GM12874 (cell line): ENCODE data around the gene CAV1.

ENCODE experiments used
- TF ChIP-seq, protein P1 (sequence below): IDR thresholded peaks from 2 replicates; pipeline ENCODE4 v1.5.1; 2011; ENCODE audit warnings: low read depth, mild to moderate bottlenecking, control low read depth, low read length, moderate library complexity; ENCODE audit not compliant: insufficient read depth

The CAV1 gene

DNA sequence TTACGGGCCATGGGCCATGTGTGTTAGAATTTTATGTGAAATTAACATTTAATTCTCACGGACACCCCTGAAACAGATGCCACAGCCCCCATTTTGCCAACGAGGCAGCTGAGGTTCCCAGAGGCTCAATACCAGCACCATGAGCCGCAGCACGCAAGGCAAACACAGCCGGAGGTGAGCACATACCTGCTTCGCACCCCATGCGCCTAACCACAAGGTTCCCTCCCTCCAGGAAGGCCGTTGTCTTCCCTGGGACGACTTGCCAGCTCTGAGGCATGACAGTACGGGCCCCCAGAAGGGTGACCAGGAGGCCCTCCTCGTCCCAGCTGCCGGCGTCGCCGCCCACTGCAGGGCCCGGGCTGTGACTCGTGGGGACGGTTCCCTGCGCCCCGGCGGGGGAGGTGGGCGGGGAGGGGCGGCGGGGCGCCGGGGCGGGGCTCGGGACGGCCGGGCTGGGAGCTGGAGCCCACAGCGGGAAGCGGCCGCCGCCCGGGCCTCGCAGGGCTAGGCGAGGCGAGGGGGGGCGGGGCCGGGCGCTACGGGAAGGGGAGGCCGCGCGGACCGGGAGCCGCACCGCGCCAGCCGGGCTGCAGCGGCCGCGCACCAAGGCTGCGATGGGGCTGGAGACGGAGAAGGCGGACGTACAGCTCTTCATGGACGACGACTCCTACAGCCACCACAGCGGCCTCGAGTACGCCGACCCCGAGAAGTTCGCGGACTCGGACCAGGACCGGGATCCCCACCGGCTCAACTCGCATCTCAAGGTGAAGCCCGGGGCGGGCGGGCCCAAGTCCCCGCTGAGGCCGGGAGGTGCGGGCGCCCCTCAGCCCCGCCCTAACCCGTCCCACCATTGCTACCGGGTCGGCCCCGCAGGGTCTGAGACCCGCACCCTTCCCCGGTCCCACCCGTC lies 25.4 kb upstream of the CAV1 start, which contains the start of gene CAV2:
TSS of gene CAV2 (plus strand) at position 571 of the 910 bp plus-strand sequence. CDS start at position 615, 44 bp downstream.
- TF ChIP-seq, protein P1, sequence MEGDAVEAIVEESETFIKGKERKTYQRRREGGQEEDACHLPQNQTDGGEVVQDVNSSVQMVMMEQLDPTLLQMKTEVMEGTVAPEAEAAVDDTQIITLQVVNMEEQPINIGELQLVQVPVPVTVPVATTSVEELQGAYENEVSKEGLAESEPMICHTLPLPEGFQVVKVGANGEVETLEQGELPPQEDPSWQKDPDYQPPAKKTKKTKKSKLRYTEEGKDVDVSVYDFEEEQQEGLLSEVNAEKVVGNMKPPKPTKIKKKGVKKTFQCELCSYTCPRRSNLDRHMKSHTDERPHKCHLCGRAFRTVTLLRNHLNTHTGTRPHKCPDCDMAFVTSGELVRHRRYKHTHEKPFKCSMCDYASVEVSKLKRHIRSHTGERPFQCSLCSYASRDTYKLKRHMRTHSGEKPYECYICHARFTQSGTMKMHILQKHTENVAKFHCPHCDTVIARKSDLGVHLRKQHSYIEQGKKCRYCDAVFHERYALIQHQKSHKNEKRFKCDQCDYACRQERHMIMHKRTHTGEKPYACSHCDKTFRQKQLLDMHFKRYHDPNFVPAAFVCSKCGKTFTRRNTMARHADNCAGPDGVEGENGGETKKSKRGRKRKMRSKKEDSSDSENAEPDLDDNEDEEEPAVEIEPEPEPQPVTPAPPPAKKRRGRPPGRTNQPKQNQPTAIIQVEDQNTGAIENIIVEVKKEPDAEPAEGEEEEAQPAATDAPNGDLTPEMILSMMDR: no peak

DNA sequence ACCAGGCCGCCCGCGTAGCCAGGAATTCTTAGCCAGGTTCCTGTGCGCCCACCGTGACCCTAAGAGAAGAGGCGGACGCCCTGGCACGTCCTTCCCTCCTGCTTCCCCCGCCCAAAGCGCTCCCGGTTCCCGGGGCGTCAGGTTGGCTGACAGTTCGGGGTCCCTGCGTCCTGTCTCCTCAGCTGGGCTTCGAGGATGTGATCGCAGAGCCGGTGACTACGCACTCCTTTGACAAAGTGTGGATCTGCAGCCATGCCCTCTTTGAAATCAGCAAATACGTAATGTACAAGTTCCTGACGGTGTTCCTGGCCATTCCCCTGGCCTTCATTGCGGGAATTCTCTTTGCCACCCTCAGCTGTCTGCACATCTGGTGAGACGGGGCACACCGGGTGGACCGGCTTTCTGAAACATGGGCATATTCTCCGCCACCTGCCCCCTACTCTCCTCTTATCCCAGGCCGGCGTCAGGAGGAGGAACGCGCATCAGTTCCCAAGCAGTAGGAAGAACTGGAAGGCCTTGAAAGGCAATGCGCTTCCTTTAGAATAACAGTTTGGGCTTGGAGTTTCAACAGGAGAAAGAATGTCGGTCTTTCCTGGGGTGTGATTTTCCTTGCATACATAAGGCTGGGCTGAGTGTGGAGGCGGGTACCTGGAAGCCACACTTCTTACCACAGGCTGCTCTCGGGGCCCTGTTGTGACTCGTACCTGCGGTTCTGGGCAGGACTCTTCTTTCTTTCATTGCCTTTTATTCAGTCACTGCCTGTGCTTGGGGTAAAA lies 24.6 kb upstream of the CAV1 start:
- TF ChIP-seq, protein P1: no peak

DNA sequence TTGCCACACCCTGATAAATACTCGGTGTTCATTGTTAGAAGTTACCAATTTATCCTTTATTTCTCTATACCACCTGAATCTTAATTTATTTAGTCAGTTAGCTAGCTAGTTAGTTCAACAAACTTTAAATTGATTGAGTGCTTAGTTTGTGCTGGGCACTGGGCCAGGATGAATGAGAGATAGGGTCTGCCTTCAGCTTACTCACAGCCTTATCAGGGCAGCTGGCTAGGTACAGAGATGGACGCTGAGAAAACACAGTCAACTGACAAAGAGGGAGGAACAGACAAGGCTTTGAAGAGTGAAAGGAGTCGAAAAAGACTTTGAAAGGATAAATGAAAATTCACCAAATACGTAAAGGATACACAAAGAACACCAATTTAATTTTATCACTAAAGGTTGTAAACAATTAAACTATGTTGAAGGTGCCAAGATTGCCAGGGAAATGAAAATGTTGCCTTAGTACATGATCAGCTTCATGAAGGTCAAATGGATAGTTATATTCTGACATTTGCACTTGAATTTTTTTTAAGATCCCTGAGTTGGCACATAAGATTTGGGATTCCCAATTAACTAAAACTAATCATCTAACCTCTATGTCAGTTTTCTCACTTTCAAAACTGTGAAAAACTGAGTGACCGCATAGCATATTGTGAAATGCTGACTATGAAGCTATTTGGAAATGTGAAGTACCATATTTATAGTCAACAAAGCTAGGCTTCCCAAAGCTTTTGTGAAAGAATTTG lies 23.2 kb upstream of the CAV1 start:
- TF ChIP-seq, protein P1: no peak

- TF ChIP-seq, protein P1: no peak
Observed at GRCh38 chr7:116502201-116503096, 22.4 kb upstream of the CAV1 start.

GRCh38 chr7:116503835-116504234 lies 21.0 kb upstream of the CAV1 start:
- TF ChIP-seq, protein P1: no peak

GRCh38 chr7:116505278-116505677 lies 19.6 kb upstream of the CAV1 start:
- TF ChIP-seq, protein P1: no peak
